NCI-H2081 treated with DMSO at 0.1 percent for 48 hours (cell line): ENCODE results near the gene MT2A.
"Not testable (repeated sequence)": the region's sequence is repeated elsewhere in the genome, so short reads cannot be mapped to it uniquely, and the experiment has no call there.

ENCODE experiments used
- DNase-seq: peaks from one replicate; lab custom pipeline; 2025; lab: John Stamatoyannopoulos, UW

The MT2A gene

GRCh38 chr16:56608043-56608875 is at the start of gene MT2A:
Gene MT2A (plus strand): TSS chr16:56608584. CDS start chr16:56608656, 72 bp downstream.
- peak; percentile 2 for DNase-seq

- no peak for DNase-seq
These were observed 49.3 kb upstream of the MT2A start for GRCh38 chr16:56559109-56559508.

GRCh38 chr16:56560447-56560846 is 47.9 kb upstream of the MT2A start:
- DNase-seq: no peak

- no peak for DNase-seq
These were observed 47.3 kb upstream of the MT2A start for GRCh38 chr16:56561126-56561525.

GRCh38 chr16:56564793-56565477 is 43.4 kb upstream of the MT2A start, which contains the start of gene MT4:
Gene MT4 (plus strand): TSS chr16:56565073. CDS start chr16:56565129, 56 bp downstream.
- no peak for DNase-seq

- no peak for DNase-seq
These were observed 38.4 kb upstream of the MT2A start for GRCh38 chr16:56569971-56570370.

GRCh38 chr16:56571525-56571924 is 36.9 kb upstream of the MT2A start:
- DNase-seq: no peak

- DNase-seq: no peak
These were observed 33.8 kb upstream of the MT2A start for GRCh38 chr16:56574625-56575024.

- no peak for DNase-seq
These were observed 31.6 kb upstream of the MT2A start for GRCh38 chr16:56576585-56577299.

GRCh38 chr16:56577300-56577625 is 31.1 kb upstream of the MT2A start:
- DNase-seq: no peak

GRCh38 chr16:56580391-56581048 is 27.9 kb upstream of the MT2A start:
- no peak for DNase-seq

- not testable (repeated sequence) for DNase-seq
These were observed 25.5 kb upstream of the MT2A start for GRCh38 chr16:56582911-56583310.

- no peak for DNase-seq
These were observed 24.8 kb upstream of the MT2A start for GRCh38 chr16:56583351-56584168.

GRCh38 chr16:56584276-56584675 is 24.1 kb upstream of the MT2A start:
- DNase-seq: no peak

- no peak for DNase-seq
These were observed 19.6 kb upstream of the MT2A start for GRCh38 chr16:56588781-56589140.

GRCh38 chr16:56589141-56590039 is 19.0 kb upstream of the MT2A start, which contains the start of gene MT3:
Gene MT3 (plus strand): TSS chr16:56589528. CDS start chr16:56589591, 63 bp downstream.
- peak; percentile 6 for DNase-seq

GRCh38 chr16:56591377-56592060 is 16.9 kb upstream of the MT2A start:
- no peak for DNase-seq

GRCh38 chr16:56593573-56594291 is 14.7 kb upstream of the MT2A start:
- DNase-seq: no peak

- DNase-seq: no peak
These were observed 14.1 kb upstream of the MT2A start for GRCh38 chr16:56594292-56594619.
